HCT116 (cell line): ENCODE measurements around the gene GPR3. TPM values are rescaled to one million over a fixed set of nuclear protein-coding genes. Genes with fewer than 3 reads are reported as not detected.

Experiments
- ATAC-seq: fragments of 200-7000 bp; cut with Tn5 transposase; 2 replicates; pipeline ENCODE4 v1.9.1; 2020; ENCODE audit warnings: mild to moderate bottlenecking, moderate library complexity
- BruUV-seq: library from RNA; stranded (reverse); fragments of 400-500 nt; replicated peaks from 2 replicates; lab custom pipeline; 2021; lab: Mats Ljungman, UMichigan
- CTCF ChIA-PET: fragments of 300-600 bp; sonication (Branson Sonifier 250); formaldehyde crosslinking; loops from one replicate; lab custom pipeline; 2021; ENCODE audit warnings: antibody characterized with exemption; lab: Charles Lee
- POLR2A ChIA-PET: fragments of 300-600, 350-600 bp; sonication (Branson Sonifier 250); formaldehyde crosslinking; loops from one replicate; lab custom pipeline; 2021; ENCODE audit warnings: antibody characterized with exemption; lab: Charles Lee
- RAD21 ChIA-PET, 2 experiments: fragments of 300-600 bp; sonication (Branson Sonifier 250); formaldehyde crosslinking; loops; one replicate each; lab custom pipeline; 2023; ENCODE audit warnings: low total read pairs in 2 of 2; ENCODE audit not compliant: uncharacterized antibody in 2 of 2, unreplicated experiment in 2 of 2, low non-redundant PET in 1 of 2; lab: Charles Lee
- DNase-seq: peaks from one replicate; pipeline ENCODE4 v3.0.0-alpha.2; 2010; ENCODE audit warnings: low read depth, low spot score
- H2AFZ ChIP-seq: fragments of 200-600 bp; shearing (Covaris generic), sonication (generic); 2 replicates; pipeline ENCODE4 v1.6.1; 2017; ENCODE audit warnings: low read depth, mixed run types, mixed read lengths, antibody characterized with exemption, low read length; ENCODE audit not compliant: poor library complexity, severe bottlenecking
- H3K27ac ChIP-seq: 2 replicates; pipeline ENCODE4 v1.5.1; 2012; ENCODE audit warnings: low read depth, low read length
- H3K27me3 ChIP-seq: fragments of 200-600 bp; sonication (generic); 2 replicates; pipeline ENCODE4 v1.6.1; 2016; ENCODE audit warnings: mixed run types, low read length, mixed read lengths; ENCODE audit not compliant: insufficient read depth
- H3K36me3 ChIP-seq, 2 experiments: fragments of 200-500 bp in 1 of 2; fragments of 200-600 bp in 1 of 2; sonication (Bioruptor generic) in 1 of 2; sonication (generic) in 1 of 2; 2 replicates each; pipeline versions ENCODE4 v1.5.1 to v1.6.1; 2014 to 2016; ENCODE audit warnings: low read length in 2 of 2, inconsistent platforms in 1 of 2, mixed read lengths in 1 of 2, mixed run types in 1 of 2; ENCODE audit not compliant: insufficient read depth in 2 of 2, control insufficient read depth in 1 of 2
- H3K4me1 ChIP-seq, 2 experiments: fragments of 200-600 bp in 1 of 2; sonication (generic) in 1 of 2; 2 replicates each; pipeline versions ENCODE4 v1.5.1 to v1.6.1; 2012 to 2017; ENCODE audit warnings: low read length in 2 of 2, inconsistent platforms in 1 of 2, mild to moderate bottlenecking in 1 of 2, mixed read lengths in 1 of 2, mixed run types in 1 of 2, moderate library complexity in 1 of 2; ENCODE audit not compliant: insufficient read depth in 2 of 2, control insufficient read depth in 1 of 2
- H3K4me2 ChIP-seq: fragments of 200-600 bp; sonication (generic); 2 replicates; pipeline ENCODE4 v1.6.1; 2017; ENCODE audit warnings: mixed run types, low read length, mixed read lengths
- H3K4me3 ChIP-seq, 2 experiments: fragments of 200-600 bp in 1 of 2; sonication (generic) in 1 of 2; replicated peaks in 1 of 2; 2 replicates each; pipeline ENCODE4 v1.5.1; 2011 to 2016; ENCODE audit warnings: low read length in 2 of 2, control low read depth in 1 of 2, low read depth in 1 of 2, mild to moderate bottlenecking in 1 of 2, mixed read lengths in 1 of 2, mixed run types in 1 of 2
- H3K79me2 ChIP-seq: fragments of 200-600 bp; sonication (generic); 2 replicates; pipeline ENCODE4 v1.6.1; 2017; ENCODE audit warnings: mild to moderate bottlenecking, mixed run types, low read length, moderate library complexity, mixed read lengths; ENCODE audit not compliant: insufficient read depth
- H3K9ac ChIP-seq: fragments of 200-600 bp; sonication (generic); 2 replicates; pipeline ENCODE4 v1.6.1; 2016; ENCODE audit warnings: low read length, mixed read lengths
- H3K9me2 ChIP-seq: fragments of 200-600 bp; sonication (generic), shearing (Covaris generic); 2 replicates; pipeline ENCODE4 v1.6.1; 2017; ENCODE audit warnings: mixed run types, mild to moderate bottlenecking, moderate library complexity; ENCODE audit not compliant: insufficient read depth
- H3K9me3 ChIP-seq, 2 experiments: fragments of 200-500 bp in 1 of 2; fragments of 200-600 bp in 1 of 2; sonication (Bioruptor generic) in 1 of 2; sonication (generic) in 1 of 2; 2 replicates each; pipeline ENCODE4 v1.6.1; 2014 to 2017; ENCODE audit warnings: low read length in 2 of 2, mixed read lengths in 2 of 2, inconsistent platforms in 1 of 2, low read depth in 1 of 2, mild to moderate bottlenecking in 1 of 2, mixed run types in 1 of 2, moderate library complexity in 1 of 2; ENCODE audit not compliant: control insufficient read depth in 1 of 2, insufficient read depth in 1 of 2
- H4K20me1 ChIP-seq: fragments of 200-600 bp; sonication (generic), shearing (Covaris generic); 2 replicates; pipeline ENCODE4 v1.6.1; 2017; ENCODE audit warnings: mixed run types, mild to moderate bottlenecking, moderate library complexity; ENCODE audit not compliant: insufficient read depth
- ATF3 ChIP-seq: IDR thresholded peaks from 2 replicates; pipeline ENCODE4 v1.6.1; 2012
- CBX3 ChIP-seq: IDR thresholded peaks from 2 replicates; pipeline ENCODE4 v1.6.1; 2012; ENCODE audit warnings: low read depth
- CTCF ChIP-seq, 3 experiments: fragments of 200-600 bp in 1 of 3; sonication (generic) in 1 of 3; IDR thresholded peaks in 2 of 3; conservative IDR thresholded peaks in 1 of 3; 2 replicates each; pipeline ENCODE4 v1.5.1; 2012 to 2017; ENCODE audit warnings: low read depth in 2 of 3, low read length in 2 of 3, antibody characterized with exemption in 1 of 3, borderline replicate concordance in 1 of 3, control low read depth in 1 of 3, mild to moderate bottlenecking in 1 of 3, mixed read lengths in 1 of 3, mixed run types in 1 of 3, moderate library complexity in 1 of 3; ENCODE audit not compliant: insufficient read depth in 1 of 3
- EGR1 ChIP-seq: IDR thresholded peaks from 2 replicates; pipeline ENCODE4 v1.6.1; 2012; ENCODE audit warnings: low read depth
- EZH2phosphoT487 ChIP-seq: fragments of 200-600 bp; IDR thresholded peaks from 2 replicates; pipeline ENCODE4 v1.6.1; 2018; ENCODE audit warnings: antibody characterized with exemption, borderline replicate concordance
- POLR2AphosphoS5 ChIP-seq: IDR thresholded peaks from 2 replicates; pipeline ENCODE4 v1.6.1; 2011; ENCODE audit warnings: mild to moderate bottlenecking, low read depth, low read length, moderate library complexity
- RAD21 ChIP-seq: IDR thresholded peaks from 2 replicates; pipeline ENCODE4 v1.6.1; 2012; ENCODE audit warnings: low read depth, mild to moderate bottlenecking
- REST ChIP-seq: IDR thresholded peaks from 2 replicates; pipeline ENCODE4 v1.6.1; 2012; ENCODE audit warnings: low read depth
- SP1 ChIP-seq: IDR thresholded peaks from 2 replicates; pipeline ENCODE4 v1.6.1; 2012; ENCODE audit warnings: low read depth
- TCF7L2 ChIP-seq: IDR thresholded peaks from 2 replicates; pipeline ENCODE4 v1.7.0; 2011; ENCODE audit warnings: borderline replicate concordance, inconsistent platforms; ENCODE audit not compliant: insufficient read depth, insufficient read length; ENCODE audit errors: extremely low read depth
- YY1 ChIP-seq: IDR thresholded peaks from 2 replicates; pipeline ENCODE4 v1.6.1; 2011; ENCODE audit warnings: low read length, low read depth, moderate library complexity, mild to moderate bottlenecking; ENCODE audit not compliant: insufficient replicate concordance; ENCODE audit errors: extremely low read depth
- ZBTB33 ChIP-seq: IDR thresholded peaks from 2 replicates; pipeline ENCODE4 v1.6.1; 2011; ENCODE audit warnings: mild to moderate bottlenecking, low read length, moderate library complexity; ENCODE audit not compliant: insufficient replicate concordance; ENCODE audit errors: extremely low read depth
- intact Hi-C: fragments of 100-400 bp; cut with micrococcal nuclease; formaldehyde crosslinking; loops from 2 replicates; pipeline ENCODE4 v1.10.0; 2022
- total RNA-seq: library from RNA; stranded (reverse); gene quantifications from one replicate; pipeline ENCODE4 v1.2.1, GENCODE V29; 2021; ENCODE audit not compliant: unreplicated experiment

Gene GPR3
- total RNA-seq, 1 experiment from 2014 or later, result 2.8 TPM

- intact Hi-C loops, result loop anchor here (2.0 to 5.0 kb wide), 2 partner anchors 211 to 267 kb away; no protein-coding TSS in a partner anchor
- peaks cover 0 to 12% of the 10 kb centered on the region in 2 experiments; a peak in 1 of 4 replicates for H3K36me3 ChIP-seq
- peak overlapping the region; percentile 6; the same call in 1 of the 2 replicates for H3K4me2 ChIP-seq
- H3K9me3 ChIP-seq, result no peaks in the 10 kb centered on the region
- H3K27me3 ChIP-seq, result no peaks in the 10 kb centered on the region
- H4K20me1 ChIP-seq, result no peaks in the 10 kb centered on the region
- no peaks in the 10 kb centered on the region for H3K9me2 ChIP-seq
- H3K9ac ChIP-seq, result no peak overlapping the region
- H2AFZ ChIP-seq, result no peak overlapping the region
- BruUV-seq, result no TSS peak
- DNase-seq, result peak; percentile 68
- TF ChIP-seq YY1 (peak; percentile 36), EGR1 (no peak), REST (no peak), EZH2phosphoT487 (no peak), TCF7L2 (no peak), CTCF (IDR thresholded peaks at IDR 0.05 in 2 of 3, conservative IDR thresholded peaks at IDR 0.05 in 1 of 3; ENCODE audit: borderline replicate concordance in 1 of 3, insufficient read depth in 1 of 3, low read depth in 2 of 3, low read length in 2 of 3) (peak; percentile 97 to 98 (median 97)), ZBTB33 (no peak), ATF3 (no peak), SP1 (no peak), POLR2AphosphoS5 (no peak), CBX3 (no peak), RAD21 (peak; percentile 97)
- POLR2A ChIA-PET, result interaction anchor here (0.6 kb wide), 1 partner anchor 162 kb away, joined by 3 read pairs; no protein-coding TSS in a partner anchor
- RAD21 ChIA-PET, result interaction anchor here (0.7 to 1.8 kb wide), 10 partner anchors 20 to 99 kb away, joined by 3 to 6 read pairs (median 3); no protein-coding TSS in a partner anchor
- H3K27ac ChIP-seq, result peak overlapping the region; percentile 43; the same call in 1 of the 2 replicates
- H3K4me1 ChIP-seq, result peaks cover 17 to 40% of the 10 kb centered on the region in 2 experiments
- H3K4me3 ChIP-seq, result no peak overlapping the region
- CTCF ChIA-PET, result interaction anchor here (0.6 to 4.2 kb wide), 19 partner anchors 13 to 351 kb away, joined by 3 to 65 read pairs (median 5); partner anchors contain the start of genes CD164L2 and WASF2
- peaks cover 25% of the 10 kb centered on the region for H3K79me2 ChIP-seq
- ATAC-seq, result peak; percentile 49
Measured at GRCh38 chr1:27395441-27396195, 3.2 kb downstream of the GPR3 start.
